Cardiac muscle cell (in vitro differentiated cells and primary cell): Measurements from ENCODE around the gene GPBP1L1. TPM values are rescaled to one million over a fixed set of nuclear protein-coding genes. Genes with fewer than 3 reads are reported as not detected.
A peak's percentile ranks its signal among the peaks of the same experiment; 100 is the strongest.
"Not testable (repeated sequence)": the region's sequence is repeated elsewhere in the genome, so short reads cannot be mapped to it uniquely, and the experiment has no call there.

ENCODE experiments used
- DNase-seq, 2 donors: peaks; one replicate each; pipeline versions ENCODE4 v3.0.0 to v3.0.0-alpha.2; 2010 to 2017; ENCODE audit warnings: low read depth in 1 of 2, low spot score in 1 of 2
- H3K27ac ChIP-seq: fragments of 200-600 bp; sonication (generic); 2 replicates; pipeline ENCODE4 v1.5.1; 2016
- H3K27me3 ChIP-seq: fragments of 200-600 bp; sonication (generic); 2 replicates; pipeline ENCODE4 v1.6.0; 2016; ENCODE audit warnings: control low read depth
- H3K36me3 ChIP-seq: fragments of 200-600 bp; sonication (generic); 2 replicates; pipeline ENCODE4 v1.5.1; 2016; ENCODE audit warnings: control low read depth
- H3K4me1 ChIP-seq: fragments of 200-600 bp; sonication (generic); 2 replicates; pipeline ENCODE4 v1.8.1; 2017; ENCODE audit warnings: low read depth, mild to moderate bottlenecking, mixed run types
- H3K4me3 ChIP-seq: fragments of 200-600 bp; sonication (generic); 2 replicates; pipeline ENCODE4 v1.5.1; 2016; ENCODE audit warnings: mild to moderate bottlenecking
- H3K9me3 ChIP-seq: fragments of 200-600 bp; sonication (generic); 2 replicates; pipeline ENCODE4 v1.5.1; 2017; ENCODE audit warnings: low read depth, mild to moderate bottlenecking, control low read depth
- CTCF ChIP-seq: IDR thresholded peaks from 2 replicates; pipeline ENCODE4 v1.5.1; 2012; ENCODE audit warnings: low read depth, mild to moderate bottlenecking, low read length
- polyA plus RNA-seq: library from polyadenylated mRNA; unstranded; fragments of >200 nt; fragmentation: Nextera tagmentation; extraction: Ambion mirVana; gene quantifications from 2 replicates; pipeline ENCODE4 v1.2.1, GENCODE V29; 2016
- total RNA-seq: library from RNA; depleted of rRNA; stranded (reverse); fragments of >200 nt; gene quantifications from 2 replicates; pipeline ENCODE4 v1.2.3, GENCODE V29; 2016

The GPBP1L1 gene
- total and polyA plus RNA-seq, 2 experiments from 2014 or later, result 79.5 to 96.3 TPM

DNA sequence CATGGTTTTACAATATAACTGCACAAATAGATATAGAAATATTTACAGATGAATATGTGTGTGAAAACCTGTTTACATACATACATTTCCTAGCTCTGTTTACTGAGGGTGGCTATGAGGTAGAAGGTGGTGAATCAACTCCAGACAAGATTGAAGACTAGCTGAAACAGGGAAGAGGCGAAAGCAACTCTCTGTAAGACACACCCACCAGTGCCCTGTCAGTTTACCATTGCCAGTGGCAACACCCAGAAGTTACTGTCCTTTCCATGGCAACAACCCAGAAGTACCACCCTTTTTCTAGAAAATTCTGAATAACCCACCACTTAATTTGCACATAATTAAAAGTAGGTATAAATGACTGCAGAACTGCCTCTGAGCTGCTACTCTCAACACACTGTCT, 18.3 kb upstream of the GPBP1L1 start:
- no peak for DNase-seq
- Histone ChIP-seq H3K27me3 (no peaks in the 10 kb centered on the region), H3K4me1 (no peaks in the 10 kb centered on the region), H3K36me3 (no peaks in the 10 kb centered on the region), H3K4me3 (no peak overlapping the region), H3K9me3 (no peaks in the 10 kb centered on the region), H3K27ac (no peak overlapping the region)
- no peak for TF ChIP-seq CTCF

GRCh38 chr1:45694823-45695222, 8.5 kb upstream of the GPBP1L1 start:
- peak overlapping the region; percentile 34 for H3K27ac ChIP-seq
- peaks cover 11% of the 10 kb centered on the region for H3K36me3 ChIP-seq
- no peak overlapping the region for H3K4me3 ChIP-seq
- H3K27me3 ChIP-seq, result no peaks in the 10 kb centered on the region
- no peaks in the 10 kb centered on the region for H3K9me3 ChIP-seq
- H3K4me1 ChIP-seq, result no peaks in the 10 kb centered on the region
- no peak for DNase-seq
- no peak for TF ChIP-seq CTCF

DNA sequence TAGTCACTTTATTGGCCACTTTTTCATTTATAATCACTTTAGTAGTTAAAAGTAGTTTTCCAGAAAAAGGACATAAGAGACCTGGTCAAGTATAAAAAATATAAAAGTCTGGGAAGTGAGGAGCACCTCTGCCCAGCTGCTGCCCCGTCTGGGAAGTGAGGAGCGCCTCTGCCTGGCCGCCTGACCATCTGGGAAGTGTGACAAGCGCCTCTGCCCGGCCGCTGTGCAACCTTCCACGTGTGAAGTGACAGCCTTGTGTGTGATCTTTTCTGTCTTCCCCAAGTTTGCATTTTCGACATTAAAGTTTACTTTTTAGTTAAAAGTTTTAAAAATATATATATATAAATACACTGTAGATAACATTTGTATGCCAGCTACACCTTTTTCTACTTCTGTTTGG, 7.5 kb upstream of the GPBP1L1 start:
- not testable (repeated sequence) for H3K4me3 ChIP-seq, H3K27me3 ChIP-seq, H3K27ac ChIP-seq, H3K9me3 ChIP-seq, H3K36me3 ChIP-seq, H3K4me1 ChIP-seq, DNase-seq

DNA sequence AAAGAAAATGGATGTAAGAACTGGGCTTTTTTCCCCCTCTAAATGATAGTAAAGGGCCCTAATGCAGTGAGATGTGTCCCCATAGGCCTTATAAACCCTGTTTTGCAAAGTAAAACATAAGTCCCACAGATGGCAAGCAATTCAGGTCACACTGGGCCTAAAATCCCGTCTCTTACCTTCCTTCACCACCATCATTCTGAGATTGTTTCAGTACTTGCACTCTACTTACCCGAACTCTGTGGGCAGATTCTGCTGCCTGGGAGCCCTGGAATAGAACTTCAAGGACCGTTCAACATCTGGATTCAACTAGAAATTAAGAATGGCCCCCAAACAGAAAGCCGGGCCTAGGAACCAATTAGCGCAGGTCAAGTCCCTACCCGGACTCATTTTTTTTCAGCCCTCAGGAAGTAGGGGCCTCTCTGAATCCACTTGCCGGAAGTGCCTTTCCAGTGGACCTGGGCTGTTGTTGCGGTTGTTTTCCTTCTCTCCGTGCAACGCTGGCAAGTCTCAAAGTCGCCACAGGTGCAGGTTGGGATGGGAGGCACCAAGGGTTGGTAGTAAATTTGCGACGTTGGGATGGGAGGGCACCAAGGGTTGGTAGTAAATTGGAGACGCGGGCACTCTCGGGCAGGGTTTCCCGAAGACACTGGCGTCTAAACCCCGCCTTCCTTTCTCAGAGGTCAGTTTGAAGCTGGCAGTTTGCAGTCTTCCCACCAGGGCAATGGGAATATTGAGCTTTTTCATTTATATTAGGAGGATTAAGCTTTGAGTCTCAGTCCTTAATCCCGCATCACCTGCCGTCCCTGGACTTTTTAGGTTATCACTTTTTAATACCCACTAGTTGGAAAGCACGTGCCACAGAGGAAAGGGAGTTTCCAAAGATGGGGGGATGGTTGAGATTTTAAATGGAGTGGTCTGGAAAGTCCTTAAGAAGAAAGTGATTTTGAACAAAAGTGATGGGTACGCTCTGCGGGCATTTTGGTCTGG, 1.7 kb upstream of the GPBP1L1 start, which contains the start of gene TMEM69:
TMEM69 (plus strand) TSS at position 428 of the 987 bp plus-strand sequence. CDS start 2,888 bp downstream, outside the sequence.
- peak within 1 kb of the TSS; percentile 97 for H3K27ac ChIP-seq
- H3K9me3 ChIP-seq, result no peaks in the 10 kb centered on the region
- H3K27me3 ChIP-seq, result no peaks in the 10 kb centered on the region
- peaks cover 4% of the 10 kb centered on the region for H3K4me1 ChIP-seq
- TF ChIP-seq CTCF, result no peak
- peak within 1 kb of the TSS; percentile 75 for H3K4me3 ChIP-seq
- DNase-seq, result peak; percentile 86 to 95
- H3K36me3 ChIP-seq, result peaks cover under 1% of the 10 kb centered on the region

- TF ChIP-seq CTCF, result no peak
- H3K27ac ChIP-seq, result peak overlapping the region; percentile 97
- no peaks in the 10 kb centered on the region for H3K36me3 ChIP-seq
- H3K4me1 ChIP-seq, result peaks cover 12% of the 10 kb centered on the region
- DNase-seq, result peak; percentile 98 to 99
- peak overlapping the region; percentile 88 for H3K4me3 ChIP-seq
- no peaks in the 10 kb centered on the region for H3K27me3 ChIP-seq
- no peaks in the 10 kb centered on the region for H3K9me3 ChIP-seq
Observed at GRCh38 chr1:45687014-45687753, 851 bp upstream of the GPBP1L1 start.

DNA sequence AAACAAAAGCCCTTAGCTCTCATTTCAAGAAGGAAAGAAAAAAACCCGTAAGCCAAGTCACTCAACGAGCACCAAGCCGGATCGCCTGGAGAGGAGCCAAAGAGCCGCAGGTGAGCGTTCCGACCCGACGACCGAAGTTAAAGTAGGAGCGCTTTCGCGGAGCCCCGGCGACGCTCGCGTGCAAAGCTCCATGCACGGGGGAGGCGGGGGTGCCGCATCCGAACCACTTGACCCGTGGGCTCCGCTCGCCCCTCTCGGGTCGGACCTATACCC, 382 bp downstream of the GPBP1L1 start:
- peak overlapping the region; percentile 97 for H3K27ac ChIP-seq
- no peaks in the 10 kb centered on the region for H3K27me3 ChIP-seq
- no peak for TF ChIP-seq CTCF
- DNase-seq, result peak; percentile 18 to 77
- peak overlapping the region; percentile 88 for H3K4me3 ChIP-seq
- H3K36me3 ChIP-seq, result no peaks in the 10 kb centered on the region
- no peaks in the 10 kb centered on the region for H3K9me3 ChIP-seq
- peaks cover 22% of the 10 kb centered on the region for H3K4me1 ChIP-seq
